ENCODE measurements around the gene SPAG6. TPM values are rescaled to one million over a fixed set of nuclear protein-coding genes. Genes with fewer than 3 reads are reported as not detected.

SPAG6 gene
- total RNA-seq, 4 donors from 2014 or later, result not detected

DNA sequence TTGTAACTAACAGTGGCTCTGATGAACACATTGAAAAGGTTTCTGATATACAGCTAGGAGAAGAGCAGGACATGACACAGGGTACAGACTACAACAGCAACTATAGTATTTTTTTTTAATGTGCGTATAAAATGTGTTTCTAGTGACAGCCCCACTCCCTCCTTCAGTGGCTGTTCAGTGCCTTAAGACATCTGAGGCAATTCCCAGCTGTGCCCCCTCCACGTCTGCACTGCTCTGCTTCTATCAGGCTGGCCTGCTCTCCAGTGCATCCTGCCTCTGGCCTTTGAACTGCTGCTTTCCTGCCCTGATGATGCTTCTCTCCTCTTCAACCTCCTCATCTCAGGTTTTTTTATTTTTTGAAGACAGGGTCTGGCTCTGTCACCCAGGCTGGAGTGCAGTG, 111.2 kb downstream of the SPAG6 start:
- Histone ChIP-seq H3K36me3 (no peaks in the 10 kb centered on the region), H3K4me3 (no peak overlapping the region), H3K9me3 (no peaks in the 10 kb centered on the region), H3K4me1 (no peaks in the 10 kb centered on the region), H3K27me3 (no peaks in the 10 kb centered on the region), H3K27ac (no peak overlapping the region)
- no peak for DNase-seq (ENCODE audit: low spot score in 2 of 2)
- WGBS, 2 donors, result 86 to 87% methylated on average over 2 of the region's 2 CpGs
- TF ChIP-seq, protein P1, sequence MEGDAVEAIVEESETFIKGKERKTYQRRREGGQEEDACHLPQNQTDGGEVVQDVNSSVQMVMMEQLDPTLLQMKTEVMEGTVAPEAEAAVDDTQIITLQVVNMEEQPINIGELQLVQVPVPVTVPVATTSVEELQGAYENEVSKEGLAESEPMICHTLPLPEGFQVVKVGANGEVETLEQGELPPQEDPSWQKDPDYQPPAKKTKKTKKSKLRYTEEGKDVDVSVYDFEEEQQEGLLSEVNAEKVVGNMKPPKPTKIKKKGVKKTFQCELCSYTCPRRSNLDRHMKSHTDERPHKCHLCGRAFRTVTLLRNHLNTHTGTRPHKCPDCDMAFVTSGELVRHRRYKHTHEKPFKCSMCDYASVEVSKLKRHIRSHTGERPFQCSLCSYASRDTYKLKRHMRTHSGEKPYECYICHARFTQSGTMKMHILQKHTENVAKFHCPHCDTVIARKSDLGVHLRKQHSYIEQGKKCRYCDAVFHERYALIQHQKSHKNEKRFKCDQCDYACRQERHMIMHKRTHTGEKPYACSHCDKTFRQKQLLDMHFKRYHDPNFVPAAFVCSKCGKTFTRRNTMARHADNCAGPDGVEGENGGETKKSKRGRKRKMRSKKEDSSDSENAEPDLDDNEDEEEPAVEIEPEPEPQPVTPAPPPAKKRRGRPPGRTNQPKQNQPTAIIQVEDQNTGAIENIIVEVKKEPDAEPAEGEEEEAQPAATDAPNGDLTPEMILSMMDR (IDR thresholded peaks at IDR 0.05), result no peak
- TF ChIP-seq POLR2A (IDR thresholded peaks at IDR 0.05) (no peak), EP300 (IDR thresholded peaks at IDR 0.05) (no peak)

DNA sequence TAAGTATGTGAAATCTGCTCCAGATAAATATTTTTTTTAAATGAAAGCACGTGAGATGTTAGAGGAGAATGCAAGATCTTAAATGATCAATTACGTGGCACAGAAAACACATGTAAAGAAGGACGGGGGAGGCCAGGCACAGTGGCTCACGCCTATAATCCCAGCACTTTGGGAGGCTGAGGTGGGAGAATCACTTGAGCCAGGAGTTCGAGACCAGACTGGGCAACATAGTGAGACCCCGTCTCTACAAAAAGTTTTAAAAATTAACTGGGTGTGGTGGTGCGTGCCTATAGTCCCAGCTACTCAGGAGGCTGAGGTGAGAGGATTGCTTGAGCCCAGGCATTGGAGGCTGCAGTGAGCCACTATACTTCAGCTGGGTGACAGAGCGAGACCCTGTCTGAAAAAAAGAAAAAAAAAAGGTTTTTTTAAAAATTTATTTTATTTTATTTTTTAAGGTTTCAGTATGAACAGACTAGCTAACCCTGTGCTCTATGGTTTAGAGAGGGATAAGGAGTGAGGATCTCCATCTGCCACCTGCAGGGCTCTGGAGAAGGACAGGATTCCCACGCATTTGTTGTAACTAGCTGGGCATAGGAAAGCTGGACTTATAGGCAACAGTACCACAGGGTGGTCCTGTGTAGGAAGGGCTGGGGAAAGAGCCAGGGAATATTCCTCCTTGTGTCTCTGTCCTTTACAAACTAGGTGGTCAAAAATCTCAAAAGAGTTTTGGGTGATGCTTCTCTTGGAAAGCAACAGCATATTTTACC, 113.2 kb downstream of the SPAG6 start:
- Histone ChIP-seq H3K4me1 (no peaks in the 10 kb centered on the region), H3K4me3 (no peak overlapping the region), H3K36me3 (no peaks in the 10 kb centered on the region), H3K27me3 (no peaks in the 10 kb centered on the region), H3K9me3 (no peaks in the 10 kb centered on the region), H3K27ac (no peak overlapping the region)
- WGBS, 2 donors, result 91 to 93% methylated on average over 9 of the region's 9 CpGs
- DNase-seq (ENCODE audit: low spot score in 2 of 2), result no peak
- no peak for TF ChIP-seq EP300 (IDR thresholded peaks at IDR 0.05)
- TF ChIP-seq, protein P1 (IDR thresholded peaks at IDR 0.05), result no peak
- no peak for TF ChIP-seq POLR2A (IDR thresholded peaks at IDR 0.05)

DNA sequence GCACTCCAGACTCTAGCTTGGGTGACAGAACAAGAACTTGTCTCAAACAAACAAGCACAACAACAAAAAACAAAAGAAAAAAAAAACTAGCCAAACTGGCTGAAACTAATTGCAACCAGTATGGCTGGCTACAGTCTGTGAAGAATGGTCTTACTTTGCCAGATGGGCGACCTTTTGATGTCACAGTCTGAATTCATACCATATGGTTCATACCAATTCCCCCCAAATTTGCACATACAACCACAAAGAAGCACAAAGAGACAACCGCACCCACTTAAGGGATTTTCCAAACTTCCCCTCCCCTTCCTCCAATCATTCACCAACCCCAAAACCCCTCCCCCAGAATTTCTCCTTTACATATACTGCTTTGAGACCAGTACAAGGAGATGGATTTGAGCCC, 114.2 kb downstream of the SPAG6 start:
- DNase-seq (ENCODE audit: low spot score in 2 of 2), result no peak
- TF ChIP-seq, protein P1 (IDR thresholded peaks at IDR 0.05), result no peak
- TF ChIP-seq EP300 (IDR thresholded peaks at IDR 0.05), result no peak
- no peak for TF ChIP-seq POLR2A (IDR thresholded peaks at IDR 0.05)
- Histone ChIP-seq H3K9me3 (no peaks in the 10 kb centered on the region), H3K36me3 (no peaks in the 10 kb centered on the region), H3K27me3 (no peaks in the 10 kb centered on the region), H3K4me3 (no peak overlapping the region), H3K4me1 (no peaks in the 10 kb centered on the region), H3K27ac (no peak overlapping the region)
- 82 to 85% methylated on average over 2 of the region's 2 CpGs for WGBS, 2 donors

DNA sequence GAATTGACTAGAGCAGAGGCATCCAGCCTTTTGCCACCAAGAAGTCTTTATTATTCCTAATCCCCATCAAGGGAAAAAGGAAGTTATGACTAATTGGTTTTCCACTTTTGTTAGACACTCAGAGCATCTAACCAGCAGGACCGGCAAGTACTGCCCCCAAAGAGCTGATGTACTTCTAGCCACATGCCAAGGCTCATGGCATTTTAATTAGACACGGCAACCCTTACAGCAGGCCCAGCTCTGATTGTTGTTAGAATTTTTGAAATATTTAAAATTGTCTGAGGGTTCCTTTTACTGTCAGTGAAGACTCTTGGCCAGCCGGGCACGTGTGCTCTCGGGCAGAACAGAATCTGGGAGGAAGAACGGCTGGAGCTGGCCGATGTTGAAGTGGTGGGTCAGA, 114.8 kb downstream of the SPAG6 start:
- H3K36me3 ChIP-seq, result no peaks in the 10 kb centered on the region
- TF ChIP-seq, protein P1 (IDR thresholded peaks at IDR 0.05), result no peak
- TF ChIP-seq POLR2A (IDR thresholded peaks at IDR 0.05), result no peak
- no peak for TF ChIP-seq EP300 (IDR thresholded peaks at IDR 0.05)
- H3K27me3 ChIP-seq, result no peaks in the 10 kb centered on the region
- no peaks in the 10 kb centered on the region for H3K9me3 ChIP-seq
- no peak overlapping the region for H3K4me3 ChIP-seq
- 74 to 82% methylated on average over 7 of the region's 7 CpGs for WGBS, 2 donors
- no peaks in the 10 kb centered on the region for H3K4me1 ChIP-seq
- no peak overlapping the region for H3K27ac ChIP-seq
- no peak for DNase-seq (ENCODE audit: low spot score in 2 of 2)

DNA sequence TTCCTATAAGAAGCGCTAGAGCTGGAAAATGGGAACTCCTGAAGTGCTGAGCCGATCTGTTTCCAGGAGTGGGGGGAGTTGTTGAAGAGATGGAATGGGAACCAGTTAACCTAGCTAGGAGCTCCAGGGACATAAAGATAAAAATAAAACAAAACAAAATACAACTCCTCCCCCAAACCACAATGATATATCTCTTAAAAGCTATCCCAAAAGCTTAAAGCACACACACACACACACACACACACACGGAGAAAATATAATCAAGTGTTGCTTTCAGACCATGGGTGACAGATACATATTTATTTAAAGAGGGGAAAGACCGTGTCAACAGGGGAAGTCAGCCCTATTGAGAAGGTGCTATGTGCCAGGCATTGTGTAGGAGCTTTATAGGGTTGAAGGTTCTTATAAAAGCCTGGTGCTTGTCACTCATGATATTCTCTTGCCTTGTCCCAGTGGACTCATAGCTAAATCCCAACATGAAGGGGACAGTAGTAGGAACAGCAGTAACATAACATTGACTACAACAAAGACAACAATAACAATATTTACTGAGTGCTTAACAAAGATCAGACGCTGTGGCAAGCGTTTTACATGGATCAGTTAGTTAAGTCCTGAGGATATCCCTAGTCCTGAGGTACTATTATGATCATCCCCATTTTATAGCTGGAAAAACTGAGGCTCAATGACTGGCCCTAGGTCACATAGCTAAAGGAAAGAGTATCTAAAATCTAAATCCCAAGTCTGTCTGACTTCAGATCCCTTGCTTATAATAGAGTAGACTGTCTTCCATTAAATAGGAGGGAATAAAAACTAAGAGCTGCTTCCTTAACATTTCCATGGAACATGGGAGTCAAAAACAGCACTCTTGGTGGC, 115.5 kb downstream of the SPAG6 start:
- no peaks in the 10 kb centered on the region for H3K36me3 ChIP-seq
- TF ChIP-seq, protein P1 (IDR thresholded peaks at IDR 0.05), result no peak
- TF ChIP-seq EP300 (IDR thresholded peaks at IDR 0.05) (no peak), POLR2A (IDR thresholded peaks at IDR 0.05) (no peak)
- H3K9me3 ChIP-seq, result no peaks in the 10 kb centered on the region
- H3K27me3 ChIP-seq, result no peaks in the 10 kb centered on the region
- H3K4me1 ChIP-seq, result no peaks in the 10 kb centered on the region
- WGBS, 2 donors, result 85 to 91% methylated on average over 6 of the region's 6 CpGs
- DNase-seq (ENCODE audit: low spot score in 2 of 2), result no peak
- H3K27ac ChIP-seq, result no peak overlapping the region
- no peak overlapping the region for H3K4me3 ChIP-seq

All from tibial nerve (tissue), 4 donors.